GM19438 (cell line): ENCODE data around the gene FBXO3.

Experiments used
- ATAC-seq: cut with Tn5 transposase; IDR thresholded peaks from one replicate; pipeline ENCODE4 v1.9.1; 2021; ENCODE audit warnings: low read depth; ENCODE audit not compliant: unreplicated experiment

FBXO3 gene

GRCh38 chr11:33773404-33773986 lies 825 bp downstream of the FBXO3 start:
- ATAC-seq = no peak

- ATAC-seq = no peak
Observed at GRCh38 chr11:33772870-33773269, 1.4 kb downstream of the FBXO3 start.

GRCh38 chr11:33772300-33772699 lies 2.0 kb downstream of the FBXO3 start:
- ATAC-seq = no peak

- ATAC-seq = no peak
Observed at GRCh38 chr11:33770236-33770635, 4.1 kb downstream of the FBXO3 start.

GRCh38 chr11:33769542-33769941 lies 4.8 kb downstream of the FBXO3 start:
- no peak for ATAC-seq

GRCh38 chr11:33767624-33768023 lies 6.7 kb downstream of the FBXO3 start:
- no peak for ATAC-seq

- no peak for ATAC-seq
Observed at GRCh38 chr11:33766085-33766484, 8.2 kb downstream of the FBXO3 start.

- ATAC-seq = peak; percentile 83
Observed at GRCh38 chr11:33761471-33761870, 12.8 kb downstream of the FBXO3 start.

GRCh38 chr11:33753304-33753967 lies 20.9 kb downstream of the FBXO3 start:
- ATAC-seq = peak; percentile 84

GRCh38 chr11:33751878-33752277 lies 22.4 kb downstream of the FBXO3 start:
- no peak for ATAC-seq

- ATAC-seq = no peak
Observed at GRCh38 chr11:33747979-33748378, 26.3 kb downstream of the FBXO3 start.

GRCh38 chr11:33743291-33743690 lies 31.0 kb downstream of the FBXO3 start:
- no peak for ATAC-seq

- no peak for ATAC-seq
Observed at GRCh38 chr11:33742249-33742851, 32.0 kb downstream of the FBXO3 start.

GRCh38 chr11:33741806-33742205 lies 32.5 kb downstream of the FBXO3 start:
- ATAC-seq = no peak

GRCh38 chr11:33737362-33737821 lies 36.9 kb downstream of the FBXO3 start:
- no peak for ATAC-seq

GRCh38 chr11:33736148-33736812 lies 38.0 kb downstream of the FBXO3 start, which contains the start of gene CD59:
TSS of gene CD59 (minus strand) at chr11:33736423. CDS start at chr11:33722445, 13,978 bp downstream.
- peak; percentile 59 for ATAC-seq

GRCh38 chr11:33735271-33736147 lies 38.8 kb downstream of the FBXO3 start:
- peak; percentile 55 for ATAC-seq

- ATAC-seq = no peak
Observed at GRCh38 chr11:33734441-33735270, 39.7 kb downstream of the FBXO3 start.

- ATAC-seq = no peak
Observed at GRCh38 chr11:33733980-33734379, 40.3 kb downstream of the FBXO3 start.
